CMK (cell line): ENCODE measurements around the gene INSYN2B.
"Not testable (repeated sequence)": the region's sequence is repeated elsewhere in the genome, so short reads cannot be mapped to it uniquely, and the experiment has no call there.

ENCODE experiments used
- DNase-seq: peaks from one replicate; pipeline ENCODE4 v3.0.0-alpha.2; 2010; ENCODE audit warnings: low read depth

INSYN2B gene

GRCh38 chr5:169848271-169848670, 132.0 kb downstream of the INSYN2B start:
- DNase-seq: no peak

- DNase-seq: no peak
Measured at GRCh38 chr5:169847519-169847918, 132.8 kb downstream of the INSYN2B start.

DNA sequence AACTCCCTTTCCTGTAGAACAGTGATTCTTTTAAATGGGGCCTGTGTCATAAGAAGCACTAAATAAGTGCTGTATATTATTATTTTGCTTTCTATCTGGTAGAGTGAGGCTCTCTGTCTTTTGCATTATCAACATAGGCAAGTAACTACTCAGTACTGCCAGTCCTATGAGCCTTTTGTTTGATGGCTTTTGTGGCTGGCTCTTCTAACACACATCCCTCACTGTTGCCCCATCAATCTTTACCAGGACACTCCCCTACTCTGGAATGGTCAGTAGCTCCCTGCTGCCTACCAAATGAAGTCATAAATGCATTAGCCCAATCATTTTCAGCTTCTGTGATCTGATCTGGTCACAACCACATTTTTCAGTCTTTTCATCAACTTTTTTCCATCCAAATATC, 137.6 kb downstream of the INSYN2B start:
- DNase-seq: no peak

- DNase-seq: no peak
Measured at GRCh38 chr5:169840405-169840804, 139.9 kb downstream of the INSYN2B start.

DNA sequence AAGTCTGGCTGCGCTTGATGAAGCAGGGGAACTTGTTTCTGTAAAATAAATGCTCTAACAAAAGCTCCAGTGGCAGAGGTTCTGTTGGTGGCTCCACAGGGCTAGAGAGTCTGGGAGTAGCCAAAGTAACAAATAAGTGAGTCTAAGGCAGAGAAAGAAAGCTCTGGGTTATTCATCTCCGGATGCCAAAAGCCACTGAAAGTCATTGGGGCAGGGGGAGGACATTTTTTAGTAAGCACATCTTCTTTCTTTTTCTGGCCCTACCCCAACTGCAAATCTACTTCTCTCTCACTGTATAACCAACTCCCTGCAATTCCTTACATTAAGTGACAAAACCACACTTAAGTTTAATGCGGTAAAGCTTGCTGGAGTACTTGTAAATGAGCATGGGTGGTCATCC, 141.6 kb downstream of the INSYN2B start:
- DNase-seq: no peak

DNA sequence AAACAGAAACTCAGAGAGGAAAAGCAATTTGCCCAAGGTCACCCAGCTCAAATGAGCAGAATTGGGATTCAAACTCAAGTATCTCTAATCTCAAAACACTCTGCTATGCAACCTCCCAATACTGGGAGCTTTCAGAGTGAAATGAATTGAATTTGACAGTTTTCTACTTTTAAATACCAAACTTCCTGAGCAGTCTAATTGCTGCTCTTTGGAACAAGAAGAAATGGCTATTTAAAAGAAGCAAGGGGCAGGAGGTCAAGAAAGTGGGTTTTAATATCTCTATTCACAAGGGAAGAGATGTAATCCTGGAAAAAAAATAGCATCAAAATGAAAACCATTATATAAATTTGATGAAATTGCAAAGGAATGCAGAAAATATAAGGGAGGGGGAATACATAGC, 142.6 kb downstream of the INSYN2B start:
- DNase-seq: no peak

DNA sequence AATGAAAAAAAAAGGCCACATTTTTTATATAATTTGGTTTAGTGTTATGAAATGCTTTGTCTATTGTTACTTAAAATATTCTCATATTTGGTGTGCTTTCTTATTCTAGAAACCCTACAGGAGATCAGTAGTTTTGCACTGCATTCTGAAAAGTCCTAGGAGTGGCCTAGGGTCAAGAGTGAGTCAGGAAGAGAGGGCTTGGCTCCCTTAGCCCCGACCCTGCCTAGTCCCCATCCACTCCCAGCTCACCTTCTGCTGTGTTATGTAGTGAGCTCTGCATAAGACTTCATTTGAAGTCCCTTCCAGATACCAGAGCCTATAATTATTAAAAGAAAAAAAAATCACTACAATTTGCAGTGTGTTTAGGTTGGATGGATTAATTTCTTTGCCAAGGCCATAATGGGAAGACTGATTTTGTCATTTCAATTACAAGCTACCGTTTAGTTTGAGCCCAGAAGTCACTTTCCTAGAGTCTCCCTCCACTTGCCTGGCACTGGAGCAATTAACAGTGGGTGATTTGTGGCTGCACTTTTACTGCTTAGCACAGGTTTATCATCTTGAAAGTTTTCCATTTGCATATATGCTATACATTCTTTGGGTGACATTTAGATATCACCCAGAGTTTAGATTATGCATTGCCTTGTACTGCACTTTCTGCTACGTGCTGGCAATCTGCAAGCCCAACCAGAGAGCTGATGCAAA, 143.3 kb downstream of the INSYN2B start:
- no peak for DNase-seq

GRCh38 chr5:169834540-169834939, 145.8 kb downstream of the INSYN2B start:
- DNase-seq: not testable (repeated sequence)

- not testable (repeated sequence) for DNase-seq
Measured at GRCh38 chr5:169833681-169834292, 146.5 kb downstream of the INSYN2B start.

- no peak for DNase-seq
Measured at GRCh38 chr5:169832845-169833244, 147.4 kb downstream of the INSYN2B start.

- DNase-seq: no peak
Measured at GRCh38 chr5:169832304-169832703, 148.0 kb downstream of the INSYN2B start.

- DNase-seq: no peak
Measured at GRCh38 chr5:169831331-169831730, 149.0 kb downstream of the INSYN2B start.

- DNase-seq: no peak
Measured at GRCh38 chr5:169828385-169828784, 151.9 kb downstream of the INSYN2B start.

GRCh38 chr5:169827769-169828168, 152.5 kb downstream of the INSYN2B start:
- no peak for DNase-seq

DNA sequence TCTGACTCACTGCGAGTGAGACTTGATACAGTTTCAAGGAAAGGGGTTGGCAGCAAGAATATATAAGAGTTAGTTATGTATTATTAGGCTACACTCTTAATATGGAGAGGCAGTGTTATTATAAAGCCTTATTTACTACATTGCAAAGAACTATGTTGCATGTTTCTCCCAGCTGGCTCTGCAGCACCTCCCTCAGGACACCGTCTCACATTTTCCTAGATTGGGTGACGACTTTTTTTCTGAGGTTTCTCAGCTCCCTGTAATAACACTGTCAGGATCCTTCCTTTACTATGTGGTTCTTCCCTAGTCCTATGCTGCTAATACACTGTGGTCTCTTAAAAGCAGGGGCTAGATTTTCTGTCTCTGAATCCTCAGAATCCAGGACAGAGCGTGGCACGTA, 153.7 kb downstream of the INSYN2B start:
- DNase-seq: no peak

- DNase-seq: no peak
Measured at GRCh38 chr5:169817031-169817430, 163.3 kb downstream of the INSYN2B start.

- DNase-seq: no peak
Measured at GRCh38 chr5:169814522-169814921, 165.8 kb downstream of the INSYN2B start.
